ENCODE data around the gene SEC22C. TPM values are rescaled to one million over a fixed set of nuclear protein-coding genes. Genes with fewer than 3 reads are reported as not detected.

Gene SEC22C, protein sequence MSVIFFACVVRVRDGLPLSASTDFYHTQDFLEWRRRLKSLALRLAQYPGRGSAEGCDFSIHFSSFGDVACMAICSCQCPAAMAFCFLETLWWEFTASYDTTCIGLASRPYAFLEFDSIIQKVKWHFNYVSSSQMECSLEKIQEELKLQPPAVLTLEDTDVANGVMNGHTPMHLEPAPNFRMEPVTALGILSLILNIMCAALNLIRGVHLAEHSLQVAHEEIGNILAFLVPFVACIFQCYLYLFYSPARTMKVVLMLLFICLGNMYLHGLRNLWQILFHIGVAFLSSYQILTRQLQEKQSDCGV
- 29.0 to 37.7 TPM (median 34.1 TPM) in 5 replicates for total RNA-seq (2022; extraction: Qiagen RNA extraction)

DNA sequence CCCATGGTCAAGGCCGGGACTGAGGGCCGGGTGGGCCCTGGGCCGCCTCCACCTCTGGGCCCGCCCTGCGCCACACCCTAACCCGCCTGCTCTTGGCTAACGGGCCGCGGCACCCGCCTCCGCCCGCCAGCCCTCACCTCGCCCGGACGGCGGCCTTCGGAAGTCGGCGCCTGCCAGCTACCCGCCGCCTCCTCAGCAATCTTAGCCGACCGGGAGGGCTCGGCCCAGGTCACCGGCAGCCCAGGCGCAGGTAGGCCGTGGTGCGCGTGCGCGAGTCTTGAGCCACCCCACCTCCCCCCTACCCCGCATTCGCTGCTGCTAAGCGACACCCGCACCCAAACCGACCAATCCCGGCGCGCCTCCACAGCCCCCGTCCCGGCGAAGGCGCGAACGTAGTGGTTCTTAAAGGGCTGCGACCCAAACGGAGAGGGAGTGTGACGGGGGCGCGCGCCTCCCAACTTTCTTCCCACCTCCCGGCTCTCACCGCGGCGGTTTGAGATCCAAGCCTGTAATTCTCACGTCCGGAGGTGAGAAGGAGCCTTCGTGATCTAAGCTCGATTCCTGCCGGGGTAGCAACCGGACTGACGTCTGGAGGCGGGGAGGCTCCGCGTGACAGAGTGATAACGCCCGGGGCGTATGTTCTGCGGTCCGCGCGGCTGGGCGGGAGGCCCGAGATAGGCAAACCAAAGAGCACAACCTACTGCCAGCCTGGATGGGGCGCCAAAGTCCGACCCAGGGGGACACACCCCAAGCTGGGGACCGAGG lies at the start of gene SEC22C:
Gene SEC22C (minus strand): TSS at position 259 of the 765 bp plus-strand sequence. CDS start 12,921 bp downstream, outside the sequence.

DNA sequence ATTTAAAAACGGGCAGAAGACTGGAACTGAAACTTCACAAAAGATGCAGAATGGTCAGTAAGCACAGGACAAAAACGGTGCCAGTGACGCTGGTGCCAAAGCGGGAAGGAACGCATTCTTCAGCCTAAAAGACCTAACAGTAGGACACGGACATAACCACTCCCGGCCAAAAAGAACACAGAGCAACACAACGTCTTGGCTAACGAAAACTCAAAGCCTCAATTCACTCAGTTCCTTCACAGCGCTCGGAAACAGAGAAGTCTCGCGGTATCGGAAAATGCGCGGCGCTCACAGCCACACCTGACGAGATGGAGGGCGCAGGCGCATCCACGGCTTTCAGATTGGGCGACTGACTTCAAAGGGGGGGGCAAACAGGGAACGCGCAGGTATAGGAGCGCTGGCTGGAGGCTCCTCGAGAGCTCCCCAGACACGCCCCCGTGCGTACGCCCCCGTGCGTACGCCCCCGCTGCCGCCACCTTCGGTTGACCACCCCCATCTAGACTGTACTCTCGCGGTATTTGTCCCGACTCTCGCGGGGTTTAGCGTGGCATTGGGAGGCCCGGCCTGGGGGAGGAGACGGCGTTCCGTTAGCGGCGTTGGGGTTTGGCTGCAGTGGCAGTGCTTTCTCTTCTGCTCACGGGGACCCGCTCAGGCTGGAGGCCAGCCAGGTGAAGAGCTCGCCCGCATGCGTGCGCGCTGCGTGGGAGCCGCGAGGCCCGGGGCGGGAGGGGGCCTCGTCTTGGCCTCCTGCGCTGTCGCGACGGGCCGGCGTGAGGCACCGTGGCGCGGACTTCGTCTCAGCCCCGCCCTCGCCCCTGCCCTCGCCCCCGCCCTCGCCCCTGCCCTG lies 18.6 kb upstream of the SEC22C start, which contains the start of gene NKTR:
Gene NKTR (plus strand): TSS at position 576 of the 847 bp plus-strand sequence. CDS start 321 bp downstream, outside the sequence.

DNA sequence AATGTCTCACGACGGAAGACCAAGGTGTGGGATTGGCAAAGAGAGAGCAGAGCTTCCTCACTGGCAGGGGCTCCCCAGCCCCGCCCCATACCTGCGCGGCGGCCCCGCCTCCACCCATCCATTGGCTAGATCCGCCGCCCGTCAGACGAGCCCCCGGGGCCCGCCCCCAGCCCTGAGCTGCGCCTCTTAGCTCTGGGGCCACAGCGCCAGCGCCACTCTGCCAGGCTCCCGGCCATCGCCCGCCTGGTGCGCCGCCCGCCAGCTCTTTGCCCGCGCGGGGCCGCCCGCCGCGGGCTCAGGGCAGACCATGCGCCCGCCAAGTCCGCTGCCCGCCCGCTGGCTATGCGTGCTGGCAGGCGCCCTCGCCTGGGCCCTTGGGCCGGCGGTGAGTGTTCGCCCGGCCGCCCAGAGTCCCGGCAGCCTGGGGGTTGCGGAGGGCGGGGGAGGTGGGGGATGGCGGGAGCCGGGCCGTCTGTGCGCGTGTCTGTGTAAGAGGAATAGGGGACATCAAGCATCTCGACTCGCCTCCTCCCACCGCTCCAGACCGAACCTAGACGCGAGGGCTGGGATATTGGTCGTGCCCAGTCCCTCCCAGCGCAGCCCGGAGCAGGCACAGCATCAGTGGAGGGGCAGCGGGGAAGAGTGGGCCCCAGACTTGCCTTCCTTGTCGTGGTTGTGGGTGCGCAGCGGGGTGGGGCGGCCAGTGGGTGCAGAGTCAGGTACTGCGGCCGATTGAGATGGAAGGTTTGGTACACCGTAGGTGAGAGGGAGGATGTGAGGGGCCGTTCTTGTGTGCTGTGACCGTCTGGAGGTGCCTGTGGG lies 79.1 kb downstream of the SEC22C start, which contains the start of gene VIPR1:
Gene VIPR1 (plus strand): TSS at position 215 of the 822 bp plus-strand sequence. CDS start 93 bp downstream, at position 308.

Other genes with a start within 250 kb of the SEC22C start
- not detected in 5 replicates for gene LYZL4, start 171.4 kb downstream of the SEC22C start, total RNA-seq (2022; extraction: Qiagen RNA extraction)
- gene VIPR1, start 79.3 kb downstream of the SEC22C start, total RNA-seq (2022; extraction: Qiagen RNA extraction), result 1.2 to 2.3 TPM (median 1.7 TPM) in 5 replicates
- 16.4 to 19.1 TPM (median 16.9 TPM) in 5 replicates for gene SS18L2, start 8.9 kb upstream of the SEC22C start, total RNA-seq (2022; extraction: Qiagen RNA extraction)
- 7.8 to 14.1 TPM (median 10.0 TPM) in 5 replicates for gene NKTR, start 18.7 kb upstream of the SEC22C start, total RNA-seq (2022; extraction: Qiagen RNA extraction)
- 4.8 to 7.0 TPM (median 5.8 TPM) in 5 replicates for gene ZBTB47, start 71.7 kb upstream of the SEC22C start, total RNA-seq (2022; extraction: Qiagen RNA extraction)
- gene KLHL40, start 103.6 kb upstream of the SEC22C start, total RNA-seq (2022; extraction: Qiagen RNA extraction), result not detected in 5 replicates
- 0.14 TPM in 1 of 5 replicates, not detected in the others for gene HHATL, start 120.8 kb upstream of the SEC22C start, total RNA-seq (2022; extraction: Qiagen RNA extraction)
- gene CCDC13, start 191.3 kb upstream of the SEC22C start, total RNA-seq (2022; extraction: Qiagen RNA extraction), result 0.39 to 0.61 TPM (median 0.50 TPM) in 5 replicates
- gene HIGD1A, start 222.5 kb upstream of the SEC22C start, total RNA-seq (2022; extraction: Qiagen RNA extraction), result 70.1 to 95.7 TPM (median 73.2 TPM) in 5 replicates
- 0.04 to 0.11 TPM (median 0.05 TPM) in 5 replicates for gene ACKR2, start 227.5 kb upstream of the SEC22C start, total RNA-seq (2022; extraction: Qiagen RNA extraction)